Ishikawa (cell line): Measurements from ENCODE around the gene UBALD2.

ENCODE experiments used
- CEBPB ChIP-seq: IDR thresholded peaks from 2 replicates; pipeline ENCODE4 v1.6.1; 2012
- FOXM1 ChIP-seq: IDR thresholded peaks from 2 replicates; pipeline ENCODE4 v1.6.1; 2012; ENCODE audit warnings: low read depth, borderline replicate concordance
- RAD21 ChIP-seq: IDR thresholded peaks from 2 replicates; pipeline ENCODE4 v1.6.1; 2012; ENCODE audit warnings: low read depth
- TAF1 ChIP-seq: IDR thresholded peaks from 2 replicates; pipeline ENCODE4 v1.6.1; 2012; ENCODE audit warnings: low read depth, mild to moderate bottlenecking
- YY1 ChIP-seq: IDR thresholded peaks from 2 replicates; pipeline ENCODE4 v1.6.1; 2012; ENCODE audit warnings: low read depth
- TF ChIP-seq, protein P1 (sequence below): IDR thresholded peaks from 2 replicates; pipeline ENCODE4 v1.6.1; 2012
- TF ChIP-seq, protein P2 (sequence below): IDR thresholded peaks from 2 replicates; pipeline ENCODE4 v1.6.1; 2012; ENCODE audit warnings: low read depth, mild to moderate bottlenecking
- TF ChIP-seq, protein P3 (sequence below): IDR thresholded peaks from 2 replicates; pipeline ENCODE4 v1.6.1; 2012

DNA sequence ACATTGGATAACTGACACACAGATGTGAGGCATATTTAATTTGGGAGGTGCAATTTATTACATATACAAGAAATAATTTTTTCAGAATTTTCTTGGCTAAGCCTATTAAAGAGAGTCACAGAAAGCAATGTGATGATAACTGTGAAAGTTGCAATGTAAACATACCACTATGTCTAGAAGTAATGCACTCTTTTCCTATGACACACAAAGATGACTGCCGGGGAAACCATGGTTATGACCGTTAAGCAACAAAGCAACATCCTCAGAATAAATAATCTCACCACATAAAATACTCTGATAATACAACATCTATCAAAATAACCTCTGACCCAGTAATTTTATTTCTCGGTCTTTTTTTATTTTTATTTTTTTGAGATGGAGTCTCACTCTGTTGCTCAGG is 53.4 kb downstream of the UBALD2 start:
- TF ChIP-seq RAD21 (no peak), YY1 (no peak), TAF1 (no peak), CEBPB (no peak), FOXM1 (no peak)
- TF ChIP-seq, protein P1, sequence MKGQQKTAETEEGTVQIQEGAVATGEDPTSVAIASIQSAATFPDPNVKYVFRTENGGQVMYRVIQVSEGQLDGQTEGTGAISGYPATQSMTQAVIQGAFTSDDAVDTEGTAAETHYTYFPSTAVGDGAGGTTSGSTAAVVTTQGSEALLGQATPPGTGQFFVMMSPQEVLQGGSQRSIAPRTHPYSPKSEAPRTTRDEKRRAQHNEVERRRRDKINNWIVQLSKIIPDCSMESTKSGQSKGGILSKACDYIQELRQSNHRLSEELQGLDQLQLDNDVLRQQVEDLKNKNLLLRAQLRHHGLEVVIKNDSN: no peak
- TF ChIP-seq, protein P2, sequence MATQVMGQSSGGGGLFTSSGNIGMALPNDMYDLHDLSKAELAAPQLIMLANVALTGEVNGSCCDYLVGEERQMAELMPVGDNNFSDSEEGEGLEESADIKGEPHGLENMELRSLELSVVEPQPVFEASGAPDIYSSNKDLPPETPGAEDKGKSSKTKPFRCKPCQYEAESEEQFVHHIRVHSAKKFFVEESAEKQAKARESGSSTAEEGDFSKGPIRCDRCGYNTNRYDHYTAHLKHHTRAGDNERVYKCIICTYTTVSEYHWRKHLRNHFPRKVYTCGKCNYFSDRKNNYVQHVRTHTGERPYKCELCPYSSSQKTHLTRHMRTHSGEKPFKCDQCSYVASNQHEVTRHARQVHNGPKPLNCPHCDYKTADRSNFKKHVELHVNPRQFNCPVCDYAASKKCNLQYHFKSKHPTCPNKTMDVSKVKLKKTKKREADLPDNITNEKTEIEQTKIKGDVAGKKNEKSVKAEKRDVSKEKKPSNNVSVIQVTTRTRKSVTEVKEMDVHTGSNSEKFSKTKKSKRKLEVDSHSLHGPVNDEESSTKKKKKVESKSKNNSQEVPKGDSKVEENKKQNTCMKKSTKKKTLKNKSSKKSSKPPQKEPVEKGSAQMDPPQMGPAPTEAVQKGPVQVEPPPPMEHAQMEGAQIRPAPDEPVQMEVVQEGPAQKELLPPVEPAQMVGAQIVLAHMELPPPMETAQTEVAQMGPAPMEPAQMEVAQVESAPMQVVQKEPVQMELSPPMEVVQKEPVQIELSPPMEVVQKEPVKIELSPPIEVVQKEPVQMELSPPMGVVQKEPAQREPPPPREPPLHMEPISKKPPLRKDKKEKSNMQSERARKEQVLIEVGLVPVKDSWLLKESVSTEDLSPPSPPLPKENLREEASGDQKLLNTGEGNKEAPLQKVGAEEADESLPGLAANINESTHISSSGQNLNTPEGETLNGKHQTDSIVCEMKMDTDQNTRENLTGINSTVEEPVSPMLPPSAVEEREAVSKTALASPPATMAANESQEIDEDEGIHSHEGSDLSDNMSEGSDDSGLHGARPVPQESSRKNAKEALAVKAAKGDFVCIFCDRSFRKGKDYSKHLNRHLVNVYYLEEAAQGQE: no peak
- TF ChIP-seq, protein P3, sequence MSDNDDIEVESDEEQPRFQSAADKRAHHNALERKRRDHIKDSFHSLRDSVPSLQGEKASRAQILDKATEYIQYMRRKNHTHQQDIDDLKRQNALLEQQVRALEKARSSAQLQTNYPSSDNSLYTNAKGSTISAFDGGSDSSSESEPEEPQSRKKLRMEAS: no peak
